ENCODE measurements around the gene PYGL.
"Not testable (repeated sequence)": the region's sequence is repeated elsewhere in the genome, so short reads cannot be mapped to it uniquely, and the experiment has no call there.

The PYGL gene

GRCh38 chr14:50926851-50927386 is 17.4 kb downstream of the PYGL start:
- H3K4me3 ChIP-seq (ENCODE audit: low read depth, low read length): no peak overlapping the region
- TF ChIP-seq CTCF (IDR thresholded peaks at IDR 0.05; ENCODE audit: low read depth, low read length): no peak
- TF ChIP-seq MAX (IDR thresholded peaks at IDR 0.05; ENCODE audit: low read depth, low read length): 0 out of 2 replicates have a peak, but pooled peaks have one; percentile 14
- no peak for TF ChIP-seq POLR2A (IDR thresholded peaks at IDR 0.05; ENCODE audit: extremely low read depth, insufficient read length)
- peak; percentile 92 for DNase-seq (ENCODE audit: low read depth)

GRCh38 chr14:50924843-50925242 is 19.4 kb downstream of the PYGL start:
- peak; percentile 62 for DNase-seq (ENCODE audit: low read depth)
- no peak for TF ChIP-seq CTCF (IDR thresholded peaks at IDR 0.05; ENCODE audit: low read depth, low read length)
- TF ChIP-seq MAX (IDR thresholded peaks at IDR 0.05; ENCODE audit: low read depth, low read length): no peak
- TF ChIP-seq MYC (IDR thresholded peaks at IDR 0.05; ENCODE audit: low read depth, low read length): no peak
- no peak for TF ChIP-seq POLR2A (IDR thresholded peaks at IDR 0.05; ENCODE audit: extremely low read depth, insufficient read length)
- H3K4me3 ChIP-seq (ENCODE audit: low read depth, low read length): no peak overlapping the region

GRCh38 chr14:50924236-50924635 is 20.0 kb downstream of the PYGL start:
- TF ChIP-seq MAX (IDR thresholded peaks at IDR 0.05; ENCODE audit: low read depth, low read length): no peak
- TF ChIP-seq CTCF (IDR thresholded peaks at IDR 0.05; ENCODE audit: low read depth, low read length): no peak
- TF ChIP-seq POLR2A (IDR thresholded peaks at IDR 0.05; ENCODE audit: extremely low read depth, insufficient read length): no peak
- no peak for TF ChIP-seq MYC (IDR thresholded peaks at IDR 0.05; ENCODE audit: low read depth, low read length)
- DNase-seq (ENCODE audit: low read depth): no peak
- H3K4me3 ChIP-seq (ENCODE audit: low read depth, low read length): no peak overlapping the region

GRCh38 chr14:50922803-50923202 is 21.5 kb downstream of the PYGL start:
- TF ChIP-seq MAX (IDR thresholded peaks at IDR 0.05; ENCODE audit: low read depth, low read length) (no peak), POLR2A (IDR thresholded peaks at IDR 0.05; ENCODE audit: extremely low read depth, insufficient read length) (no peak)
- H3K4me3 ChIP-seq (ENCODE audit: low read depth, low read length): no peak overlapping the region
- DNase-seq (ENCODE audit: low read depth): no peak

GRCh38 chr14:50920482-50921230 is 23.6 kb downstream of the PYGL start:
- TF ChIP-seq POLR2A (IDR thresholded peaks at IDR 0.05; ENCODE audit: extremely low read depth, insufficient read length) (no peak), CTCF (IDR thresholded peaks at IDR 0.05; ENCODE audit: low read depth, low read length) (no peak), MYC (IDR thresholded peaks at IDR 0.05; ENCODE audit: low read depth, low read length) (no peak), MAX (IDR thresholded peaks at IDR 0.05; ENCODE audit: low read depth, low read length) (no peak)
- DNase-seq (ENCODE audit: low read depth): no peak
- no peak overlapping the region for H3K4me3 ChIP-seq (ENCODE audit: low read depth, low read length)

GRCh38 chr14:50919524-50919923 is 24.8 kb downstream of the PYGL start:
- not testable (repeated sequence) for DNase-seq (ENCODE audit: low read depth); H3K4me3 ChIP-seq (ENCODE audit: low read depth, low read length)
